HG03457 (cell line): ENCODE measurements around the gene PPP4R3B.
"Not testable (repeated sequence)": the region's sequence is repeated elsewhere in the genome, so short reads cannot be mapped to it uniquely, and the experiment has no call there.

ENCODE experiments used
- ATAC-seq: cut with Tn5 transposase; IDR thresholded peaks from one replicate; pipeline ENCODE4 v1.9.1; 2021; ENCODE audit warnings: moderate number of reproducible peaks; ENCODE audit not compliant: unreplicated experiment

PPP4R3B gene

GRCh38 chr2:55596795-55597194, 20.6 kb downstream of the PPP4R3B start:
- not testable (repeated sequence) for ATAC-seq

GRCh38 chr2:55595536-55595935, 21.9 kb downstream of the PPP4R3B start:
- no peak for ATAC-seq

- no peak for ATAC-seq
These were observed 25.3 kb downstream of the PPP4R3B start for GRCh38 chr2:55592130-55592529.

GRCh38 chr2:55590810-55591440, 26.5 kb downstream of the PPP4R3B start:
- no peak for ATAC-seq

DNA sequence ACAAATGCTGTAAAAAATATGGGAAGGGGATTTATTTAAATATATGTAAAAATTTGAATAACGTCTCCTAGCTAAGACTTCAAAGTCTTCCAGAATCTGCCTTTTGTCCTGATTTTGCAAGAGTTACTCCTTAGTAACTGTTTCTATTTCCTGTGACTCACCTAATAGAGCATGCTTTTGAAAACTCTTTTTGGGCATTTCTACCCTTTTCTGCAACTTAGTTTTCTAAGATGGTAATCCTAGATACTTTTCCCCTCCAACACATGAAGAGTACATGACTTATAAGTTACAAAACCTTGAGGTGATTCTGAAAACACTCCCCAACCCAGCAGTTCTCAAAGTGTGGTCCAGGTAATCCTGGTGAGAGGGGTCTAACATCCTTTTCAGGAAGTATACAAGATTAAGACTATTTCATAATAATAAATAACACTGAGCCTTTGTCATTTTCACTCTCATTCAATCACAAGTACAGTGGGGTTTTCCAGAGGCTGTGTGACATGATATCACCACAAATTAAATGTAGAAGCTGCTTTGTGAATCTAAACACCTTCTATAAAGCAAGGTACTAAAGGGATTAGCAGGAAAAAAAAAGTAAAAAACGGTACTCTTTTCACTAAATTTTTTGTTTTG, 31.9 kb downstream of the PPP4R3B start:
- no peak for ATAC-seq

DNA sequence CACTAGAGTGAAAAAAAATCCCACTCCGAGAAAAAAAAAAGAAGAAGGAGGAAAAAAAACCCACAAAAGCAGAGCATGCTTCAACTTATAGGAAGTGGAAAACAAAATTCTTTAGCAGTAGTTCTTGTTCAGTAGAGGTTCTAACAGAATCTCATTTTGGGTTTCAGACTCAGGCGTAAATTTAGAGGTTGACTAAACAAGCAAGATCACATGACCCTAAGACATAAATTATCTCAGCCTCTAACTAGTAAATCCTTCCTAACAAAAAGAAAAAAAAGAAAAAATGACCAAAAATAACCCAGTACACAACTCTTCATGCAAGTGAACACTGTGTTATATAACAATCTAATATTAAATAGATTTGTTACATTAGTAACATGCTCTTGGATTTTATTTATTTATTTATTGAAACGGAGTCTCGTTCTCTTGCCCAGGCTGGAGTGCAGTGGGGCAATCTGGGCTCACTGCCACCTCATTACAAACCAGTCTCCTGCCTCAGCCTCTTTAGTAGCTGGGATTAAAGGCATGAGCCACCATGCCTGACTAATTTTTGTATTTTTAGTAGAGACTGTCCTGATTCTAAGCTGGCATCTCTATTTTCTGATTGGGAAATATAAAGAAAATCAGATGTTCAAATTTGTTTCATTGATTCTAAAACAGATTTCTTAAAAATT, 35.4 kb downstream of the PPP4R3B start:
- ATAC-seq, result no peak

DNA sequence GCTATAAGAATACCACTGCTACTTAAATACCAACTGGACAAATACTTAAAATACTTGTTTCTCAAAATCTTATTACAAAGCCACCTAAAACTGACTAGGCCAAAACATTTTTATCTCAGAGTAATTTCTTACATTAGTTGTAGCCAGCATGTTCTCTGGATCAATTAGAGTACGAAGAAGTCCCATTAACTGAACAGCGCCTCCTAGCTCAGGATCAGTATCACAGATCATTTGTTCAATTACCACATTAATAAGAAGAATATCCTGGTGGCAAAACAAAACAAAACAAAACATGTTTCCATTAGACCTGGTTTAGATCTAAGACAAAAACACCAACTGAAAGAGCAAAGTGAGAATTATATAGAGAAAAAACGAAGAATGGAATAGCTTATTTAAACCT, 36.0 kb downstream of the PPP4R3B start:
- no peak for ATAC-seq

GRCh38 chr2:55569002-55569401, 48.4 kb downstream of the PPP4R3B start:
- not testable (repeated sequence) for ATAC-seq

GRCh38 chr2:55567298-55567697, 50.1 kb downstream of the PPP4R3B start:
- no peak for ATAC-seq

GRCh38 chr2:55565613-55566012, 51.8 kb downstream of the PPP4R3B start:
- no peak for ATAC-seq

- ATAC-seq, result no peak
These were observed 56.6 kb downstream of the PPP4R3B start for GRCh38 chr2:55560855-55561254.

- no peak for ATAC-seq
These were observed 60.6 kb downstream of the PPP4R3B start for GRCh38 chr2:55556809-55557208.

DNA sequence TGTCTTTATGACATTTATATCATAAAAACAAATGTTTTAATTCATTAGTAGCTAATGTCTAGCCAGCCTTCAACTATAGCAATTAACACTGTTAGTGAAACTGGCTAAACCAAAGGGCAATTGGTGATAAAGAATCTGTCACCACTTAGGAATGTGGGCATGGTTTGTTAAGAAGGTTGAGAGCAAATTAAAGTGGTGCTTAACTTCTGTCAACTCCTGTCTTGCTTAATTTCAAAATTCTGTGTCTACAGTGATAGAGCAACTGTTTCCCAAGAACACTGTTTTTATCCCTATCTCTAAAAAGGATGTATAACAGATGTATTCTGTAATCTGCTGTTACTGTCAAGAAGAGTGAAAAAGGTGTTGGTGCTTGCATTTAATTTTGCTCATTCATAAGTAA, 61.4 kb downstream of the PPP4R3B start:
- ATAC-seq, result no peak

DNA sequence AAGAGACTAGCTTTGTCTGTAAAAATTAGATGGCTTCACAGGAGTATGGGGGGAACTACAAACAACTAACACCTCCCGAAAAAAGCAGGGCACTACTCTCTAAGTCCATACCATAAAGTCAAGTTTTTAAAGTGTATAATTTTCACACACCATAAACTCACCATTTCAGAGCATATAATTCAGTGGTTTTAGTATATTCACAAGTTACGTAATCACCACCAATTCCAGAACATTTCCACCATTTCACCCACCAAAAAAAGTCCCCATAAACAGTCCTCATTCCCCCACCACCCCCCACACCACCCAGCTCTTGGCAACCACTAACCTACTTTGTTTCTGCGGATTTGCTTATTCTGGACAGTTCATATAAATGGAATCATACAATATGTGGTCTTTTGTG, 64.1 kb downstream of the PPP4R3B start:
- no peak for ATAC-seq

DNA sequence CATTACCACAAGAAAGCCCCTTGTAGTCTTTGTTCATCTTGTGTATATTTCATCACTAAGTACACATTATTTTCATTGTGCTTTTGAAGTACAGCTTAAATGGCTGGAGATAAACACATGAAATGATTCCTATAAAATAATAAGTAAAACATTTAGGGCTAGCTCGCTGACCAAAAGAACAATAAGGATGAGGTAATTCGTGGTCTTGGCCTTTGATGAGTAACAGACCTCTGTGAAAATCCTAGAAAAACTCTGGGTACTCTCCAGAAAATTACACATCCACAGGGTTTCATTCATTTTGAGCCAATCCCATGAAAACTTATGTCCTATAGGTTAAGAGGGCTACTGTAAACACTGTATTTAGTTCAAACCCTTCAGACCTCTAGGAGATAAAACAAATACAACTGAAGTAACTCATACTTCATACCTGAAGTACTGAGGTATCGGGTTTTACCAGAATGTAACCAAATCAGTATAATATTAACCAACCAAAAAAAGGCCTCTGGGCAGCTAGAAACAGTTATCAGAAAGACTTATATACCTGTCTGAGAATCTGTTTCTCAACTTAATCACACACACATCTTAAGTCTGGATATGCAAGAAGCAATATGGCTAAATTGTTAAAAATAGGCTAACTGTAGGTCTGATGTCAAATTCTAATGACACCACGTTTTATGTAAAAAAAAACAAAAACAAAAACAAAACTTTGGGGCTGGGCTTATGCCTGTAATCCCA, 66.9 kb downstream of the PPP4R3B start:
- ATAC-seq, result no peak

GRCh38 chr2:55547679-55548078, 69.7 kb downstream of the PPP4R3B start:
- not testable (repeated sequence) for ATAC-seq

- ATAC-seq, result no peak
These were observed 70.4 kb downstream of the PPP4R3B start for GRCh38 chr2:55547001-55547400.

- ATAC-seq, result no peak
These were observed 86.8 kb downstream of the PPP4R3B start for GRCh38 chr2:55530539-55531081.

DNA sequence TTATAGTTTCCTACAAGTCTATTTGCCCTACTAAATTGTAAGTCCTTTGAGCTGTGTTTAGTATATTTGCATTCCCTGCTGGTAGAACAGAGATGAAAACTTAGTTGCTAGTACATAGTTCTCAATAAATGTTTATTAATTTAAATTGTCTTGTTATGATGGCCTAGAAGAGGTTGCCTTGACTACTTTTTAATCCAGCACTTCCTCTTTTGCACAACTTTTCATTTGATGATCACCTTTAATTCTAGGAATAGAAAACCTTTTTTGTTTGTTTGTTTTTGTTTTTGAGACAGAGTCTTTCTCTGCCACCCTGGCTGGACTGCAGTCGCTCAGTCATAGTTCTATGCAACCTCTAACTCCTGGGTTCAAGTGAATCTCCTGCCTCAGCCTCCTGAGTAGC, 91.2 kb downstream of the PPP4R3B start:
- ATAC-seq, result no peak

- no peak for ATAC-seq
These were observed 92.5 kb downstream of the PPP4R3B start for GRCh38 chr2:55524884-55525437.
